ENCODE results near the gene TOX3.

TOX3 gene

GRCh38 chr16:52563767-52564611, 17.0 kb upstream of the TOX3 start:
- DNase-seq (ENCODE audit: low read depth): no peak

GRCh38 chr16:52562770-52563169, 15.8 kb upstream of the TOX3 start:
- no peak for DNase-seq (ENCODE audit: low read depth)

- no peak for DNase-seq (ENCODE audit: low read depth)
Measured at GRCh38 chr16:52561910-52562741, 15.2 kb upstream of the TOX3 start.

DNA sequence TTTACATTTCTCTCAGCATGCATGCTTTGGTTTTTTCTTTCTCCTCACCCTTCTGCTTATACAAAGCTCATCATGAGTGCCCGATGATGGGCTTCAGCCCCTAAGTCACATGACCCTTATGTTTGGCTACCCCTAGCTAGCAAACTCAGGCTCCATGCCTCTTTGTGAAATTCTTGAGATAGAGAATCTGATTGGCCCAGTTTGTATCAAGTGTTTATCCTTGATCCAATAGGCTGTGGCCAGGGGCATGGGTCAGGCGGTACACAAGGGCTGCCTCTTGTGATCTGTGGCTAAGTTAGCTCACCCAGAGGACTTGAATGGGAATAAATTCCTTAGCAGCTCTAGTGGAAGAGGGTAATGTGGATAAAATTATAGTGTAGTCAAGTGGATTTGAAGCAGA, 11.5 kb upstream of the TOX3 start:
- no peak for DNase-seq (ENCODE audit: low read depth)

DNA sequence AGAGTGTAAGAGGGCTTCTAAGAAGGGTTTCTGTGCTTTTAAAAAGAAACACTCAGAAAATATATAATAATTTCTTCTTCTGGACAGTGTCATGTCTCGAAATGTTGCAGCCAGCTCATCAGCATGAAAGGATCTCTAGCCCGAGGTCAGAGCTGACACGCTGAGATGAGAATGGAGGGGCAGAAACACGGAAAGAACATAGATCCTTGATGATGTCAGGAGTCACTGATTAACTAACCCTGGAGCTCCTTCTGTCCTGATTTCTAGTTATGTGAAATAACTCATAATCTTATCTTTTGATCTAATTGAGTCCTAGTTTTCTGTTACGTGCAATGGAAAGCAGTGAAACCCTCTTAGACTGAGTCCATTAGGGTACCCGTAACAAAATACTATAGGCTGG, 10.3 kb upstream of the TOX3 start:
- DNase-seq (ENCODE audit: low read depth): no peak

DNA sequence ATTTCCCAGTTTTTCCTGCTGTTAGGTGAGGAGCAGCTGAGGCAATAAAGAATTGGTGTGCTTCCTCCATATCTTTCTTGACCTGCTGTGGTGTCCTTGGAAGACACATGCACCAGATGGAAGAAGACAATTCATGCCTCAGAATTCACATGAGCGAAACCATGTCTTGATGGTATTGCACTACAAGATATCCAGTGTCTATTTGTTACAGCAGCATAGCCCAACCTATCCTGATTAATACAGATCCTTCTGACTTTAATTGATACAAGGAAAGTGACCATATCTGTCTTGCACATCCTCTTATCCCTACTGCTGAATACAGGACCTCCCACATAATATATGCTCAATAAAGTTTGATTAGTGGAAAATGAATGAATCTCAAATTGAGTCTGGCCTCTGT, 9.1 kb upstream of the TOX3 start:
- no peak for DNase-seq (ENCODE audit: low read depth)

DNA sequence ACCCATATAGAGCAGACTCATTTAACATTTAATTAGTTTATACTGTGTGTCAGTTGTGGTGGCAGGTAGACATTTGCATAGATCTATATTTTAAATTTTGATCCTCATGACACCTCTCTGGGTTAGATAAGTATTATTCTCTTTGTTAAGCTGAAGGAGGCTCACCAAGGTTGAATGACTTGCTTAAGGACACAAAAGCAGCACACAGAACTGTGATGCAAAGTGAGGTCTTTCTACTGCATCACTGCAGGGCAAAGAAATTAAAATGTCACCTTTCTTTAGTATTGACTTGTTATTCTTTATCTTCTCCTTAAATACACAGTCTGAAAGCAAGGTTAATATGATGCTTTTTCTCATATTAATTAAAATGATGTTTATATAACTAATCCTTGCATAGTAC, 8.6 kb upstream of the TOX3 start:
- DNase-seq (ENCODE audit: low read depth): no peak

DNA sequence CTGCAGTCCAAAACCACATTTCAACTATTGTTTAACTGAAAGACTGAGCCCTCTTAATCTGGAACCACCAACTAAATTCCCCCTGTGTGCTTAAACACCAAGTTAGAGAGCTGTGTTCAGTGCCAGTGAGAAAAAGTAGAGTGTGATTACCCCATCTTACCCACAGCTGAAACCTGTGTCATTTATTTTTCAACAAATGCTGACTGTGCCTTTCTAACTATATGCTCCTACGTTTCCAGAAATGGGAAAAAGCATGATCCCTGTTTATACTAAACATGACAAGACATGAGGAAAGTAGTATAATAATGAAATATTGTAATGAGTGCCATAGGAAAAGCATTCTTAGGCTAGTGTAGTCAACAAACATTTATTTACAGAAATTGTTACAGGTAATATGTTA, 7.4 kb upstream of the TOX3 start:
- no peak for DNase-seq (ENCODE audit: low read depth)

- DNase-seq (ENCODE audit: low read depth): no peak
Measured at GRCh38 chr16:52553322-52553721, 6.4 kb upstream of the TOX3 start.

GRCh38 chr16:52552643-52553042, 5.7 kb upstream of the TOX3 start:
- no peak for DNase-seq (ENCODE audit: low read depth)

DNA sequence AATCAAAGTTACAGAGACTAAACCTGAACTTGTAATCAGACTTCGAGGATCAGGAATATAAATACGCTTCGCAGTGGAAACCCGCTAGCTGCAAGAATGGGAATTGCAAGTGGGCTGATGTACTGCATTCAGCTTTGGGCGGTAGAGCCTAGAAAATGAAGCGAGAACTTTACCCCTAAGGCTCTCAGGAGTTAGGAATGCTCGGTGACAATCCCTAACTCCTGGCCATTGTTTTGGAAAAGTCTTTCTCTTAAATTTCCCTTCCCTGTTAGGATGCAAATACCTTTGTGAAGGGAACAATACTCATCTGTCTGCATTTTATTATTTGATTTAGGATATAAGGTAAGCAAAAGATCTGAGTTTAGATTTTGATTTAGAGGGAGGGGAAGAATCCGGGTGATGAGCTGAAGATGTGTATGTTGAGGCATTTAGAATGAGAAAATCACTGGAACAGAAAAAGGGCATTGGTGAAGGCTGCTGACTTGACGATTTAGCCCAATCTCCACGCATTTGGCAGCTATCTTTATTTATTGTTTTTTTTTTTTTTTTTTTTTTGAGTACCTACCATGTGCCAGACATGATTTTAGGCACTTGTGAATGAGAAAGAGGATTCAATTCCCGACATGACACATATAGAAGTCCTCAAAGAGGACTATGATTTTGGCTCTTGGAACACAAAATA, 2.2 kb upstream of the TOX3 start:
- DNase-seq (ENCODE audit: low read depth): no peak

DNA sequence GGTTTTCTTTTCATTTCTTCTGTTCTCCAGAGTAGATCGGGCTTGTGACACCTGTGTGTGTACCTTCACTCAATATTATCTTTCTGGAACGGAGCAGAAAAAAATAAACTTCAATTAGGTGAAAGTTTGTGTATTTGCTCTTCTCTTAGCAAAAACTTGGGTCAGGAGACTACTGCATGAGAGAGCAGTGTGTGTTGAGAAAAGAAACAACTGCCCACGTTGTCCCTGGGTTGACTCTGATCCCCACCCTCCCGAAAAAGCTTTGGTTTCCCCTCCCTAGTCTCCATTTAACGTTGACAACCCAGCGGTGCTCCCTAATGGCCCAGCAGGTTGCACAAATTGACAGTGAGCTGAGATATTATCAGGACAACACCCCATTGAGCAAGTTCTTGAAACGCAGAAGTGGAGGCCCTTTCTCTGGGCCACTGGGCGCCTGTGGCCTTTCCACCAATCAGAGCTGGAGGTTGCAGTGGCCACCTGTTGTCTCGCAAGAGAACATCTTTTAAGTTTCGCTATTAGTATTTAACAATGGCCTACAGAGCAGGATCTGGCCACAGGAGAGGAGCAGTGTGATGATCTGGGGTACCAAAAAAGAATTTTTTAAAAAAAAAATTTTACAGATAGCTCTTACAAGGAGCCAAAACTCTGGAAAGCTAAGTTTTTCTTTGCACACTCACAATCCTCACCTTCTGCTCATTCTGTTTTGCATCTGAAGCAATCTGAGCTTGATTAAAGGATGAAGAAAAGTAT, 1.5 kb upstream of the TOX3 start:
- no peak for DNase-seq (ENCODE audit: low read depth)

- no peak for DNase-seq (ENCODE audit: low read depth)
Measured at GRCh38 chr16:52547834-52548215, 882 bp upstream of the TOX3 start.

DNA sequence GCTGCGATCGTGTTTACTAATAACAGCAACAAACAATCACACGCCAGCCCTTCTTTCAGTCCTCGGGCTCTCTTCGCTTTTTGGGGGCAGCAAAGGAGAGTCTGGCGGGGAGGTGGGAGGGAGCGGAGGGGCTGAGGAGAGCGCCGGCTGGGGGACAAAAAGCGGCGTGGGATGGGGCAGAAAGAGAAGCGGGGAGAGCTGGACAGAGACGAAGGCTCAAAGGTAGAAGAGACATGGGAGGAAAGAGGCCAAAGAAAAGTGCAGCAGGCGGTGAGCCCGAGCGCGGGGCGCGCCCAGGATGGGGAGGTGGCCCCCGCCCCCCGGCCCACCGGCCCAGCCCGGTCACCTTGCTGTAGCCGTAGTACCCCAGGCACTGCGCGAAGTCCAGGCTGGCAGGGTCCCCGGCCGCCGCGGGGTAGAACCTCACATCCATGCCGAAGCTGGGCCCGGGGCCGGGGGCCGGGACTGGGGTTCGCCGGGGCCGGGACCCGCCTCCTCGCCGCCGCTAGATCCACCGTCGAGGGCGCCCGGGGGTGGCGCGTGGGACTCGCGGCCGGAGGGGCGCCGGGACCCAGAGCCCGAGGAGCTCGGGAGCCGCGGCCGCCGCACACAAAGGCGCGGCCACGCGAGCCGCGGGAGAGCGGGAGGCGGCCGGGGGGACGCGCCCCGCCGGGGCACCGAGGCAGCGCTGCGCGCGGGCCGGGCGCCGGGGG, 496 bp downstream of the TOX3 start:
- DNase-seq (ENCODE audit: low read depth): no peak

DNA sequence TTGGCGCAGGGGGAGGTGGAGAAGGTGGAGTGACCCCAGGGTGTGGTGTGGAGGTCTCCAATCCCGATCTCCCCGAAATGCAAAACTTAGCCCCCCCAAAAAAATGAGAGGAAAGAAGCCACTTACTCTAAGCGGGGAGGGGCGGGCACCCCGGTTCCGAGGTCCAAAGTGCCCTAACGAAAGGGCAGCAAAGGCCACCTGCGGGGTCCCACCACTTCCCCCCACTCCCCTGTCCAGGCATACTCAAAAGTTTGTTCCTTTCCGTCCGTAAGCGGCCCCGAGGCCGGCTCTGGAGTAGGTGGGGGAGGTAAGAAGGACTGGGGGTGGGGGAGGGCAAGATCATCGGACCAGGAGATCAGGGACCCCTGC, 1.1 kb downstream of the TOX3 start:
- no peak for DNase-seq (ENCODE audit: low read depth)

DNA sequence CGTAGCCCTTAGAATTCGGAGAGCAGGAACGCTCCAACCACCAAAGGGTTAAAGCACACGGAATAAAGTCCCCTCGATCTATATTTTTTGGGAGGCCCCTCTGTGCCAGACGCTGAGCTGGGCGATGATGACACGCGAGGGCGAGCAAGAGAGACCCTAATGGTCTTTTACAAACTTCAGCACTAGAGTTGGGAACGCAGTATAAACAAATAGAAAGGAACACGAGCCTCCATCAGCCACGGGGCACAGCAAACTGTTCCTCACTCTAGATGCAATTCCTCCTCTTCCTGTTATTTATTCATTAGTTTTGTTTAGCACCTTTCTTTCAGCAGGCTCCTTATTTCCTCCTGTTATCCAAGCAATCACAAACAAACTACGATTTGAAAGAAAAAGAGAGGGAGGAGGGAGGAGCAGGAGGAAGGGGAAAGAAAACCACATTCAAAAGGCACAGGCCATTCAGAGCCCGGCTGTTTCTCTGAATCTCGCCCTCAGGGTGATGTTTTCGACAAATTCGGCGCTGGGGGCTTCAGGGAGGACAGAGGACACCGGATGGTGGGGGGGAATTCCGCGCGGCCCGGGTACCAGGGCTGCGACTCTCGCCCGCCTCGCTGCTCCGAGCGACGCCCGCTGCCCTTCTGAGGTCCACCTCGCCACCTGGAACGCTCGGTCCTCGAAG, 1.6 kb downstream of the TOX3 start:
- DNase-seq (ENCODE audit: low read depth): no peak

DNA sequence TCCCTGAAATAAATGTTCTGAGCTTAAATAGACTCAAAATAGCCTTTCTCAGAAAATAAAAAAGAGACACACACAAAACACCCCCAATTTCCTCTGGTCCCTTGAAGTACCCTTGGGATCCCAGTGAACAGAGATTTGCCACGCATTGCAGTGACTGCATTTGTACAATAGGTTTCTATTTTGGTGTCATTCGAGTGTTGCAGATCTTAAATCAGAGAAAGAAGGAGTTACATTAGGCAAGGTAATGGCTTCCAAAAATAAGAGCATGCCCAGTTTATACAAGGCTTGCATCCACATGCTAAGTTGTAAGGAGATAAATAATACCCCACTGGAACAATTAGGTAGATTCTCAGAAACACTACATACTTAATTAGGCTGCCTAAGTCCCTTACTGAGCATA, 2.2 kb downstream of the TOX3 start:
- DNase-seq (ENCODE audit: low read depth): no peak

DNA sequence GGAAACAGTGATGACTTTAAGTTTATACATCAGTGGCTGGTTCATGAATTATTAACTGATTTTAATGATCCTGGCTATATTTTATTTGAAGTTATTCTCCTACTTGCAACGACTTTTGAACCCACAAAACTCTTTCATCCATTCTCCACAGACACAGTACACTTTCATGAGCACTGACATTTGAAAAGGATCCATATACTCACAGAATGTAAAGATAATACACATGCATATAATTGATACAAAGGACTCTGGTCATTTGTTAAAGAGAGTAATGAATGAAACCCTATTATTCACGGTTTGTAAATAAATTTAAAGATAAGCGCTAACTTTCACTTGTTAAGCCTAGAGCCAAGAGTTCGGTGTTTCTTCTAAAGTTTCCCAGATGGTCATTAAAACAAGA, 3.3 kb downstream of the TOX3 start:
- no peak for DNase-seq (ENCODE audit: low read depth)

- DNase-seq (ENCODE audit: low read depth): no peak
Measured at GRCh38 chr16:52540910-52541309, 6.0 kb downstream of the TOX3 start.

GRCh38 chr16:52539191-52539590, 7.8 kb downstream of the TOX3 start:
- no peak for DNase-seq (ENCODE audit: low read depth)

DNA sequence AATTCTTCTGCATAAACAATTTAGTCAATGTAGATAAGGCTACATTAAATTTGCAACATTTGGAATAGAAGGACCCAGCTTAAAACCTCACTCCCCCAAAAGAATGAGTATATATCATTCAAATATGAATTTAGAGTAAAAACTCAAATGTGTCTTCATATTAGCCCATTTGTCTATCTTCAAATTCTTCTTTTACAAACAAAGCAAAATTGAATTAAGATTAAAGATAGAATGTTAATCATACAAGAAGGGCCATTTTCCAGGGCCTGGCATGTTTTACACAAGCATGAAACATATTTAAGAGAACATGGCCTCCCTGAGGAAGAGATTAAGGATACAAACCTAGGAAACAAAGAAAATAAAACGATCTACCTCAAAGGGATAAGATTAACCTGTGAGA, 8.4 kb downstream of the TOX3 start:
- DNase-seq (ENCODE audit: low read depth): no peak
